NCI-H2196 treated with DMSO at 0.1 percent for 48 hours (cell line): ENCODE results near the gene CLN6.
"Not testable (repeated sequence)": the region's sequence is repeated elsewhere in the genome, so short reads cannot be mapped to it uniquely, and the experiment has no call there.

Experiments used
- DNase-seq: peaks from one replicate; lab custom pipeline; 2025; ENCODE audit not compliant: unreplicated experiment; lab: John Stamatoyannopoulos, UW

CLN6 gene

DNA sequence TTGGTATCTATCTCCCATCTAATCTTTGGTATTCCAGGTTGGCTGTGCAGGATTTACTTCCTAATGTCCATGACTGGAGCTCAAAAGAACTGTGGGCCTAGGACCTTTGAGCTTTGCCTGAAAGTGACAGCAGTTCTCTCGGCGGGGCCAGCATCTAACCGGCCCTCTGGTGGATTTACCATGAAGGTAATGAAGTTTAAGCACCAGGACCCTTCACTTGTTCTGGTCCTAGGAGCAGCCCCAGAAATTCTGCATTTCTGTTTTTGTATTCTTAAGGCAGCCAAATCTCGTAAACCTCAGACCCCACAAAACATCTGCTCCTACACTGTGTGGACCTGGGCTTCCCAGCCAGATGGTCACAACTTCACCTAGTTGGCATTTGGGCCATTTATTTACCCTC is 37.4 kb downstream of the CLN6 start:
- no peak for DNase-seq

DNA sequence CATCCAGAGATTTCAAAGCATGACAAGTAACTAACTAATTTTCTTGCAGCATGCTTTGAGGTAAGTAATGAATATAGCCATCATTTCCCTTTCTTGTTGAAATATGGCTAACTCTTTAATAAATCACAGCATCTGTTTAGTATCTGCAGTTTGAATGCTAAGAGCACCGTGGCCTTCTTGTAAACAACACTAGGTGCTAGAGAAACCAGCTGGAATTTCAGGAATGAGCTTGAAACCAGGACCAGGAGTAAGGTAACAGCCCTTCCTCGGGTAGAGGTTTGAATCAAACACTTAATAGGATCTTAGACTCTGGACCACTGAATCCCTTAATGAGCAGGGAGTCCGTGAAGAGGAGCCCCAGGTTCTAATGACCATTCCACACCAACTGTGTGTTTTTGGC is 38.0 kb downstream of the CLN6 start:
- DNase-seq, result no peak

GRCh38 chr15:68190048-68190447 is 39.5 kb downstream of the CLN6 start:
- DNase-seq, result no peak

GRCh38 chr15:68188647-68189046 is 40.9 kb downstream of the CLN6 start:
- no peak for DNase-seq

DNA sequence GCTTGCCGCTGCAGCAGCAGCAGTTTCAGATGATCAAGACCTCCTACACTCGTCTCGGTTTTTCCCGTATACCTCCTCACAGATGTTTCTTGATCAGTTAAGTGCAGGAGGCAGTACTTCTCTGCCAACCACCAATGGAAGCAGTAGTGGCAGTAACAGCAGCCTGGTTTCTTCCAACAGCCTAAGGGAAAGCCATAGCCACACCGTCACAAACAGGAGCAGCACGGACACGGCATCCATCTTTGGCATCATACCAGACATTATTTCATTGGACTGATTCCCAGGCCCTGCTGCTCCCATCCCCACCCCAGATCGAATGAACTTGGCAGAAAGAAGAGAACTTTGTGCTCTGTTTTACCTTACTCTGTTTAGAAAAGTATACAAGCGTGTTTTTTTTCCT is 42.0 kb downstream of the CLN6 start:
- DNase-seq, result peak; percentile 38

GRCh38 chr15:68186671-68187397 is 42.7 kb downstream of the CLN6 start:
- no peak for DNase-seq

DNA sequence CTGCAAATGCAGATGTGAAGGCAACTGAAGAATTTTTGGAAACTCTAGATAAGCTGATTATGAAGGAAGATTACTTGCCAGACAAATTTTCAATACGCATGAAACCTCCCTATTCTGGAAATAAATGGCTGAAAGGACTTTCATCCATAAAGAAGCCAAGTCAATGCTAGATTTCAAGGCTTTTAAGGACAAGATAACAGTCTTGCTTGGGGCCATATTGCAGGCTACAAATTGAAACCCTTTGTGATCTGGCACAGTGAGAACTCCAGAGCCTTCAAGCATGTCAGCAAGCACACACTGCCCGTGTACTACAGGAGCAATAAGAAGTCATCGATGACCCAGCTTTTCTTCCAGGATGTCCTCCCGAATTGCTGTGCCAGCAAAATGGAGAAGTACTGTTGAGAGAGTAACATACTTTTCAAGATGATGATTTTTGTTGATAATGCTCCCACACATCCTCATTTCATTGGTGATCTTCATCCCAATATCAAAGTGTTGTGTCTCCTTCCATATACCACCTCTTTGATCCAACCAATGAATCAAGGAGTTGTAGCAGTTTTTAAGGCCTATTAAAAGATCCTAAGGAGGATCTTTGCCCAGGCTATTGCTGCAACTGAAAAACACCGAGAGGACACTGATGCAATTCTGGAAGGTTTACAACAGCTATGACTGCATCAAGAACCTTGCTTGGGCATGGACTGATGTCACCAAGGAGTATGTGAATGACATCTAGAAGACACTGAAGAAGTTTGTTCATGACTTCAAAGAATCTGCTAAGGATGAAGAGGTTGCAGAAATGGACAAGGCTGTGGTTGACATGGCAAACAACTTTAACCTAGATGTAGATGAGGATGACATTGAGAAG is 44.7 kb downstream of the CLN6 start:
- DNase-seq, result no peak

DNA sequence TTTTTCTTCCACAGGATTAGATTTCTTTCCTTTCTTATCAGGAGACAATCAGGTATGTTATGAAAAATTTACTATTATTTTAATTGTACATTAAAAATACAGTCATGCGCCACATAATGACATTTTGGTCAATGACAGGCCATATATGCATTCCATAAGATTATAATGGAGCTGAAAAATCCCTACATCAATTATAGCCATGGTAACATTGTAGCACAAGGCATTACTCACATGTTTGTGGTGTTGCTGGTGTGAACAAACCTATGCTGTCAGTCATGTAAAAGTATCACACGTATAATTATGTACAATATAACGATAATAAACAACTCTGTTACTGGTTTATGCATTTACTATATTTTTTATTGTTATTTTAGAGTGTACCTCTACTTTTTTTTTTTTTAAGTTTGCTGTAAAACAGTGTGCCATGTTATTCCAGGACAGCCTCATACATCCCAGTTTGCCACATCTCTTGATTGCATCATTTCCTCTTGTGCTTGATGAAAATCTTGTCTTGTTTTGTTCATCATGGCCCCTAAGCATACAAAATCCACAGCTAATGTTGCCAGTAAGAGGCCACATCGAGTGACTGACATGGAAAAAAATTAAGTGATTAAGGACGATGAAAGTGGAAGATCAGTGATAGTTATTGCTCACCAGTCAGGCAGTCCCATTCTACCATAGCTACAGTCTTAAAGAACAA is 45.8 kb downstream of the CLN6 start:
- no peak for DNase-seq

- DNase-seq, result no peak
These were observed 51.8 kb downstream of the CLN6 start for GRCh38 chr15:68177742-68178141.

- DNase-seq, result no peak
These were observed 52.9 kb downstream of the CLN6 start for GRCh38 chr15:68176601-68177000.

- no peak for DNase-seq
These were observed 54.0 kb downstream of the CLN6 start for GRCh38 chr15:68175526-68175925.

DNA sequence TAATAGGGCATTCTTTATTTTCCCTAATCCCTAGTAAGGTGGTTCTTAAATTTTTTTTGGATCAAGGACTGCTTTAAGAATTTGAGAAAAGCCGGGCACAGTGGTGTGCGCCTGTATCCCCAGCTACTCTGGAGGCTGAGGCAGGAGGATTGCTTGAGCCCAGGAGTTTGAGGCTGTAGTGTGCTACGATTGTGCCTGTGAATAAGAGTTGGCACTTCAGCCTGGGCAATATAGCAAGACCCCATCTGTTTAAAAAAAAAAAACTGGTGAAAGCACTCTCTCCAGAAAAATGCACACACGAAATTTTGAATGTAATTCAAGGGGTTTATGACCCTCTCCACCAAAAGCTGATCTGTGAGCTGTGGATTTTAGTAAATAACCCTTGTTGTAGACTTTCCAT is 56.4 kb downstream of the CLN6 start:
- no peak for DNase-seq

GRCh38 chr15:68172037-68172436 is 57.5 kb downstream of the CLN6 start:
- not testable (repeated sequence) for DNase-seq

- no peak for DNase-seq
These were observed 62.7 kb downstream of the CLN6 start for GRCh38 chr15:68166847-68167246.

DNA sequence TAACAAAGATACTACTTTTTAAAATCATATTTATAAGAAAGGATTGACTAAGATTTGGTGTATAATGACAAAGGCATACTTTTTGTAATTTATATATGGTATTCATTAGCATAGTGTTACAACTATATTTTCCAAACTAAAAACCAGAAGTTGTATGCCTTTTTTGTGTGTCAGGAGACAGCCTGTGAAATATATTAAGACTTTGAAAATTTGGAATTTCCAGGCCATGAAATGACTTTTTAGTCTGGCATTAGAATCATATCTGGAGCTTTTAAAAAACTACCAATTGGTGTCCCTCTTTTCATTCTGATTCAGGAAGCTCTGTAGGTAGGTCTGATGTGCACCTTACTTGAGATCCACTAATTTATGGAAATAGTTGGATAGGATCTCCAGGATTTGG is 66.3 kb downstream of the CLN6 start:
- DNase-seq, result no peak

DNA sequence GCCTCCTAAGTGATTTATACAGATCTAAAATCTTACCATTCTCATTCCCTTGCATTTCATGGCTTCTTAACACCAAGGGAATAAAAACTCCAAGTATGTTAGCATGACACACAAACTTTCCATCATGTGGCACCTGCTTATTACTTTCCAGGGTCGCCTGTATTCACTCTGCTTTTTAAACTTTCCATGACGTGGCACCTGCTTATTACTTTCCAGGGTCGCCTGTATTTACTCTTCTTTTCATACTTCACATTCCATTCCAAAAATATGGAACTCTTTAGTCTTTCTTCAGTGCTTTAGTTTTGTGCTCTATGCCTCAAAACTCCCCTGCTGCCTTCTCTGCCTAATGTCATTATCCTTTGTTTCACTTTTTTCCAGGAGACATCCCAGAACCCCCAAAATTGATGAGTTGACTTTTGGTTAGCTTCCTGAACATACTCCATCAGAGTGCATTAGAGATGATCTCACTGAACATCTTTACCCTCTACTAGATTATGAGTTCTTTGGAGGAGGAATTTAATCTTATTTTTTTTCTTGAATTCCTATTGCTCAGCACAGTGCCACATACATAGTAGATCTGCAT is 71.4 kb downstream of the CLN6 start:
- no peak for DNase-seq

- DNase-seq, result no peak
These were observed 72.5 kb downstream of the CLN6 start for GRCh38 chr15:68157074-68157473.
